Measurements from ENCODE around the gene TECPR2. TPM values are rescaled to one million over a fixed set of nuclear protein-coding genes. Genes with fewer than 3 reads are reported as not detected.

TECPR2 gene
- total and polyA plus RNA-seq, 10 donors: 1.1 to 46.6 (median 26.7) TPM

GRCh38 chr14:102512793-102513300 is 150.1 kb downstream of the TECPR2 start:
- Histone ChIP-seq H3K36me3 (no peaks in the 10 kb centered on the region), H3K27ac (no peak overlapping the region), H3K27me3 (replicated peaks in 1 of 7) (peaks cover 0 to 8% (median 0%) of the 10 kb centered on the region in 7 donors), H3K9me3 (no peaks in the 10 kb centered on the region), H3K4me1 (peaks cover 3 to 45% (median 31%) of the 10 kb centered on the region in 6 donors), H3K4me3 (no peak overlapping the region)
- WGBS, 5 donors: 81 to 92% (median 89%) methylated on average over 8 to 11 of the region's 11 CpGs
- TF ChIP-seq, protein P1, sequence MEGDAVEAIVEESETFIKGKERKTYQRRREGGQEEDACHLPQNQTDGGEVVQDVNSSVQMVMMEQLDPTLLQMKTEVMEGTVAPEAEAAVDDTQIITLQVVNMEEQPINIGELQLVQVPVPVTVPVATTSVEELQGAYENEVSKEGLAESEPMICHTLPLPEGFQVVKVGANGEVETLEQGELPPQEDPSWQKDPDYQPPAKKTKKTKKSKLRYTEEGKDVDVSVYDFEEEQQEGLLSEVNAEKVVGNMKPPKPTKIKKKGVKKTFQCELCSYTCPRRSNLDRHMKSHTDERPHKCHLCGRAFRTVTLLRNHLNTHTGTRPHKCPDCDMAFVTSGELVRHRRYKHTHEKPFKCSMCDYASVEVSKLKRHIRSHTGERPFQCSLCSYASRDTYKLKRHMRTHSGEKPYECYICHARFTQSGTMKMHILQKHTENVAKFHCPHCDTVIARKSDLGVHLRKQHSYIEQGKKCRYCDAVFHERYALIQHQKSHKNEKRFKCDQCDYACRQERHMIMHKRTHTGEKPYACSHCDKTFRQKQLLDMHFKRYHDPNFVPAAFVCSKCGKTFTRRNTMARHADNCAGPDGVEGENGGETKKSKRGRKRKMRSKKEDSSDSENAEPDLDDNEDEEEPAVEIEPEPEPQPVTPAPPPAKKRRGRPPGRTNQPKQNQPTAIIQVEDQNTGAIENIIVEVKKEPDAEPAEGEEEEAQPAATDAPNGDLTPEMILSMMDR (IDR thresholded peaks at IDR 0.05 in 8 of 11, conservative IDR thresholded peaks at IDR 0.05 in 3 of 11): no peak
- TF ChIP-seq POLR2AphosphoS5 (IDR thresholded peaks at IDR 0.05) (no peak), POLR2A (IDR thresholded peaks at IDR 0.05) (no peak)
- intact Hi-C loops (cut with DNase I; ENCODE audit: low total_unique reads): no loop called here
- no peak for DNase-seq

GRCh38 chr14:102513899-102514772 is 151.4 kb downstream of the TECPR2 start:
- peaks cover 0 to 8% (median 0%) of the 10 kb centered on the region in 7 donors for H3K27me3 ChIP-seq (replicated peaks in 1 of 7)
- H3K4me1 ChIP-seq: peaks cover 3 to 36% (median 24%) of the 10 kb centered on the region in 6 donors
- DNase-seq: no peak
- TF ChIP-seq POLR2AphosphoS5 (IDR thresholded peaks at IDR 0.05) (no peak), POLR2A (IDR thresholded peaks at IDR 0.05) (no peak)
- TF ChIP-seq, protein P1 (IDR thresholded peaks at IDR 0.05 in 8 of 11, conservative IDR thresholded peaks at IDR 0.05 in 3 of 11): no peak
- no peaks in the 10 kb centered on the region for H3K9me3 ChIP-seq
- 86 to 90% (median 87%) methylated on average over 21 of the region's 21 CpGs for WGBS, 5 donors
- intact Hi-C loops (cut with DNase I; ENCODE audit: low total_unique reads): no loop called here
- no peak overlapping the region for H3K27ac ChIP-seq
- H3K4me3 ChIP-seq: no peak overlapping the region
- no peaks in the 10 kb centered on the region for H3K36me3 ChIP-seq

DNA sequence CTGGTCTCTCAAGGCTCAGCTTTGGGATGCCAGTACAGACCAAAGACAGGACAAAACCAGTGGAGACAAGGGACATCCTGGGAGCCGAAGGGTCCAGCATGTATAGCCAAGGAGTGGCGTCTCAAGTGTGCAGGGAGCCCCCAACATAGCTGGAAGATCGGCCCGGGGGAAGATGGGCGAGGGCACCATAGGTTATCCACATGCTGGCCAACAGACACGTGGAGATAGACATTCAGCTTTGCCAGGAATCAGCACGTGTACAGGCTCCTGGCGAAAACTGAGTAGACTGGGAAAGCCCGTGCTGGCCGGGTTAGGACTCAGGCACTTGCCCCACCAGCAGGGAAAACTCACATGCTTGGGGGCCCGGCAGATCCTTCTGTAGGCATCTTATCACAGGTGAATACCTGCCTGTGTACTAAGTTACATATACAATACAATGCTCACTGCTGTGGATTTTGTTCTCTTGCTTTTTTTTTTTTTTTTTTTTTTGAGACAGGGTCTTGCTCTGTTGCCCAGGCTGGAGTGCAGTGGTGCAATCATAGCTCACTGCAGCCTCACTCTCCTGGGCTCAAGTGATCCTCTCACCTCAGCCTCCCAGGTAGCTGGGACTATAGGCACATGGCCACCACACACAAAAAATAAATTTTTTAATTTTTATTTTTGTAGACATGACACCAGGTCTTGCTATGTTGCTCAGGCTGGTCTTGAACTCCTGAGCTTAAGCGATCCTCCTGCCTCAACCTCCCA is 152.4 kb downstream of the TECPR2 start:
- peaks cover 0 to 8% (median 0%) of the 10 kb centered on the region in 7 donors for H3K27me3 ChIP-seq (replicated peaks in 1 of 7)
- H3K9me3 ChIP-seq: no peaks in the 10 kb centered on the region
- intact Hi-C loops (cut with DNase I; ENCODE audit: low total_unique reads): no loop called here
- no peak overlapping the region for H3K27ac ChIP-seq
- TF ChIP-seq POLR2AphosphoS5 (IDR thresholded peaks at IDR 0.05) (no peak), POLR2A (IDR thresholded peaks at IDR 0.05) (no peak)
- TF ChIP-seq, protein P1 (IDR thresholded peaks at IDR 0.05 in 8 of 11, conservative IDR thresholded peaks at IDR 0.05 in 3 of 11): no peak
- no peaks in the 10 kb centered on the region for H3K36me3 ChIP-seq
- DNase-seq: no peak
- peaks cover 3 to 32% (median 22%) of the 10 kb centered on the region in 6 donors for H3K4me1 ChIP-seq
- 84 to 94% (median 90%) methylated on average over 11 to 12 of the region's 12 CpGs for whole genome bisulfite sequencing, 5 donors
- no peak overlapping the region for H3K4me3 ChIP-seq

Measured in spleen (tissue), 11 donors.